ENCODE results near the gene GPN3. TPM values are rescaled to one million over a fixed set of nuclear protein-coding genes. Genes with fewer than 3 reads are reported as not detected.

GPN3 gene
- total and polyA plus RNA-seq, 2 of the 13 experiments (the other 11 are each of a cell fraction or from before 2014, with no cell fraction given) = 28.7 to 29.5 TPM

DNA sequence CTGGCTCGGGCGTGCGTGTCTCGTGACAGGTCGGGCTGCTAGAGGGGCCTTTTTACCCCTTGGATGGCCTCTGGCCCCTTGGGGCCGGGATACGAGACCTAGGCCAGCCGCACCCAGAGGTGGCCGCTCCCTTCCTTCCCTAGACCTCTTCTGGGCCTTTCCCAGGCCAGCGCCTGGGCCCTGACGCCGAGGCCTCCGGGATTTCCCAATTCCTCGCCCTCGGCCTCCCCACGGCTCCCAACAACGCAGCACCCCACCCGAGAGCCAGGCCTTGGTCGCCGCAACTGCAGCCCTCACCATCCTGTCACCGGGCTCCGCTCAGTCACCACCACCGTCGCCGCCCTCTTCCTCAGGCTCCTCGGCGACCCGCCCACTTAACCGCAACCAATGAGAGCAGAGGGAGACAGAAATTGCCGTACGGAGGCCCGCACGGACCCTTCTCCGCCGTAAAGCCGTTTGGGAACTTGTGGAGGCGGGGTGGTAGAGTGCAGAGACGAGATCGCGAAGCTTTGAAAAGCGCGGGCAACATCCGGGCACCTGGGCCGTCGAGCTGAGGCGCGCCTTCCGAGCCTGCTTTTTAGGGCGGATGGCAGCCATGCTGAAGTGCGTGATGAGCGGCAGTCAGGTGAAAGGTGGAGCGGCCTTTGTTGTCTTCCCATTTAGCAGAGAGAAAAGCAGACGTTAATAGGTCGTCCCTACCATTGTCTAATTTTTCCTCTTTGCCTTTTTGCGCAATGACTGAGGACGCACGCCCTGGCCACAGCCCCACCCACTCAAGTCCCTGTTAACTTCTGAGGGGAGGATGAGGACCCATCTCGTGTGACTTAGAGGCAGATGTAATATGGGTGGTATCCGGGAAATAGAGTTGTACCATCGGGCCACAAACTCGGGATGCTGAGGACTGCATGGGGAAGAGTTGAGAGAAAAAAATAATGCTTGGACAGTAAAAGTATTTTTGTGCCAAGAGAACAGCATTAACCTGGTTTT, 34.0 kb upstream of the GPN3 start, which contains the start of the genes RAD9B and VPS29 (continued):
- TF ChIP-seq, protein P1, sequence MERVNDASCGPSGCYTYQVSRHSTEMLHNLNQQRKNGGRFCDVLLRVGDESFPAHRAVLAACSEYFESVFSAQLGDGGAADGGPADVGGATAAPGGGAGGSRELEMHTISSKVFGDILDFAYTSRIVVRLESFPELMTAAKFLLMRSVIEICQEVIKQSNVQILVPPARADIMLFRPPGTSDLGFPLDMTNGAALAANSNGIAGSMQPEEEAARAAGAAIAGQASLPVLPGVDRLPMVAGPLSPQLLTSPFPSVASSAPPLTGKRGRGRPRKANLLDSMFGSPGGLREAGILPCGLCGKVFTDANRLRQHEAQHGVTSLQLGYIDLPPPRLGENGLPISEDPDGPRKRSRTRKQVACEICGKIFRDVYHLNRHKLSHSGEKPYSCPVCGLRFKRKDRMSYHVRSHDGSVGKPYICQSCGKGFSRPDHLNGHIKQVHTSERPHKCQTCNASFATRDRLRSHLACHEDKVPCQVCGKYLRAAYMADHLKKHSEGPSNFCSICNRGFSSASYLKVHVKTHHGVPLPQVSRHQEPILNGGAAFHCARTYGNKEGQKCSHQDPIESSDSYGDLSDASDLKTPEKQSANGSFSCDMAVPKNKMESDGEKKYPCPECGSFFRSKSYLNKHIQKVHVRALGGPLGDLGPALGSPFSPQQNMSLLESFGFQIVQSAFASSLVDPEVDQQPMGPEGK (CRISPR knock-in tag; IDR thresholded peaks at IDR 0.05) = no peak; the same call in 1 of the 2 replicates
- TF ChIP-seq PHF21A (CRISPR knock-in tag; IDR thresholded peaks at IDR 0.05) = peak; percentile 71; the same call in 1 of the 2 replicates
- TF ChIP-seq, protein P2, sequence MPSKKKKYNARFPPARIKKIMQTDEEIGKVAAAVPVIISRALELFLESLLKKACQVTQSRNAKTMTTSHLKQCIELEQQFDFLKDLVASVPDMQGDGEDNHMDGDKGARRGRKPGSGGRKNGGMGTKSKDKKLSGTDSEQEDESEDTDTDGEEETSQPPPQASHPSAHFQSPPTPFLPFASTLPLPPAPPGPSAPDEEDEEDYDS (CRISPR knock-in tag; IDR thresholded peaks at IDR 0.05) = peak; percentile 89
- TF ChIP-seq, protein P3, sequence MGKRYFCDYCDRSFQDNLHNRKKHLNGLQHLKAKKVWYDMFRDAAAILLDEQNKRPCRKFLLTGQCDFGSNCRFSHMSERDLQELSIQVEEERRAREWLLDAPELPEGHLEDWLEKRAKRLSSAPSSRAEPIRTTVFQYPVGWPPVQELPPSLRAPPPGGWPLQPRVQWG (CRISPR knock-in tag; IDR thresholded peaks at IDR 0.05; ENCODE audit: borderline replicate concordance, low read depth) = no peak
- TF ChIP-seq, protein P4, sequence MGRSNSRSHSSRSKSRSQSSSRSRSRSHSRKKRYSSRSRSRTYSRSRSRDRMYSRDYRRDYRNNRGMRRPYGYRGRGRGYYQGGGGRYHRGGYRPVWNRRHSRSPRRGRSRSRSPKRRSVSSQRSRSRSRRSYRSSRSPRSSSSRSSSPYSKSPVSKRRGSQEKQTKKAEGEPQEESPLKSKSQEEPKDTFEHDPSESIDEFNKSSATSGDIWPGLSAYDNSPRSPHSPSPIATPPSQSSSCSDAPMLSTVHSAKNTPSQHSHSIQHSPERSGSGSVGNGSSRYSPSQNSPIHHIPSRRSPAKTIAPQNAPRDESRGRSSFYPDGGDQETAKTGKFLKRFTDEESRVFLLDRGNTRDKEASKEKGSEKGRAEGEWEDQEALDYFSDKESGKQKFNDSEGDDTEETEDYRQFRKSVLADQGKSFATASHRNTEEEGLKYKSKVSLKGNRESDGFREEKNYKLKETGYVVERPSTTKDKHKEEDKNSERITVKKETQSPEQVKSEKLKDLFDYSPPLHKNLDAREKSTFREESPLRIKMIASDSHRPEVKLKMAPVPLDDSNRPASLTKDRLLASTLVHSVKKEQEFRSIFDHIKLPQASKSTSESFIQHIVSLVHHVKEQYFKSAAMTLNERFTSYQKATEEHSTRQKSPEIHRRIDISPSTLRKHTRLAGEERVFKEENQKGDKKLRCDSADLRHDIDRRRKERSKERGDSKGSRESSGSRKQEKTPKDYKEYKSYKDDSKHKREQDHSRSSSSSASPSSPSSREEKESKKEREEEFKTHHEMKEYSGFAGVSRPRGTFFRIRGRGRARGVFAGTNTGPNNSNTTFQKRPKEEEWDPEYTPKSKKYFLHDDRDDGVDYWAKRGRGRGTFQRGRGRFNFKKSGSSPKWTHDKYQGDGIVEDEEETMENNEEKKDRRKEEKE (IDR thresholded peaks at IDR 0.05) = no peak
- TF ChIP-seq SNAI1 (CRISPR knock-in tag; IDR thresholded peaks at IDR 0.05; ENCODE audit: borderline replicate concordance) = peak; percentile 98
- TF ChIP-seq CBX5 (CRISPR knock-in tag; IDR thresholded peaks at IDR 0.05; ENCODE audit: borderline replicate concordance) = peak; percentile 16; the same call in 1 of the 2 replicates
- TF ChIP-seq, protein P5, sequence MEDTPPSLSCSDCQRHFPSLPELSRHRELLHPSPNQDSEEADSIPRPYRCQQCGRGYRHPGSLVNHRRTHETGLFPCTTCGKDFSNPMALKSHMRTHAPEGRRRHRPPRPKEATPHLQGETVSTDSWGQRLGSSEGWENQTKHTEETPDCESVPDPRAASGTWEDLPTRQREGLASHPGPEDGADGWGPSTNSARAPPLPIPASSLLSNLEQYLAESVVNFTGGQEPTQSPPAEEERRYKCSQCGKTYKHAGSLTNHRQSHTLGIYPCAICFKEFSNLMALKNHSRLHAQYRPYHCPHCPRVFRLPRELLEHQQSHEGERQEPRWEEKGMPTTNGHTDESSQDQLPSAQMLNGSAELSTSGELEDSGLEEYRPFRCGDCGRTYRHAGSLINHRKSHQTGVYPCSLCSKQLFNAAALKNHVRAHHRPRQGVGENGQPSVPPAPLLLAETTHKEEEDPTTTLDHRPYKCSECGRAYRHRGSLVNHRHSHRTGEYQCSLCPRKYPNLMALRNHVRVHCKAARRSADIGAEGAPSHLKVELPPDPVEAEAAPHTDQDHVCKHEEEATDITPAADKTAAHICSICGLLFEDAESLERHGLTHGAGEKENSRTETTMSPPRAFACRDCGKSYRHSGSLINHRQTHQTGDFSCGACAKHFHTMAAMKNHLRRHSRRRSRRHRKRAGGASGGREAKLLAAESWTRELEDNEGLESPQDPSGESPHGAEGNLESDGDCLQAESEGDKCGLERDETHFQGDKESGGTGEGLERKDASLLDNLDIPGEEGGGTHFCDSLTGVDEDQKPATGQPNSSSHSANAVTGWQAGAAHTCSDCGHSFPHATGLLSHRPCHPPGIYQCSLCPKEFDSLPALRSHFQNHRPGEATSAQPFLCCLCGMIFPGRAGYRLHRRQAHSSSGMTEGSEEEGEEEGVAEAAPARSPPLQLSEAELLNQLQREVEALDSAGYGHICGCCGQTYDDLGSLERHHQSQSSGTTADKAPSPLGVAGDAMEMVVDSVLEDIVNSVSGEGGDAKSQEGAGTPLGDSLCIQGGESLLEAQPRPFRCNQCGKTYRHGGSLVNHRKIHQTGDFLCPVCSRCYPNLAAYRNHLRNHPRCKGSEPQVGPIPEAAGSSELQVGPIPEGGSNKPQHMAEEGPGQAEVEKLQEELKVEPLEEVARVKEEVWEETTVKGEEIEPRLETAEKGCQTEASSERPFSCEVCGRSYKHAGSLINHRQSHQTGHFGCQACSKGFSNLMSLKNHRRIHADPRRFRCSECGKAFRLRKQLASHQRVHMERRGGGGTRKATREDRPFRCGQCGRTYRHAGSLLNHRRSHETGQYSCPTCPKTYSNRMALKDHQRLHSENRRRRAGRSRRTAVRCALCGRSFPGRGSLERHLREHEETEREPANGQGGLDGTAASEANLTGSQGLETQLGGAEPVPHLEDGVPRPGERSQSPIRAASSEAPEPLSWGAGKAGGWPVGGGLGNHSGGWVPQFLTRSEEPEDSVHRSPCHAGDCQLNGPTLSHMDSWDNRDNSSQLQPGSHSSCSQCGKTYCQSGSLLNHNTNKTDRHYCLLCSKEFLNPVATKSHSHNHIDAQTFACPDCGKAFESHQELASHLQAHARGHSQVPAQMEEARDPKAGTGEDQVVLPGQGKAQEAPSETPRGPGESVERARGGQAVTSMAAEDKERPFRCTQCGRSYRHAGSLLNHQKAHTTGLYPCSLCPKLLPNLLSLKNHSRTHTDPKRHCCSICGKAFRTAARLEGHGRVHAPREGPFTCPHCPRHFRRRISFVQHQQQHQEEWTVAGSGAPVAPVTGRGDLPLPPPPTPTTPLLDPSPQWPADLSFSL (CRISPR knock-in tag; IDR thresholded peaks at IDR 0.05) = no peak
- peak; percentile 51 for TF ChIP-seq HCFC1 (IDR thresholded peaks at IDR 0.05; ENCODE audit: low read depth, low read length)
- peak; percentile 93 for TF ChIP-seq THAP11 (CRISPR knock-in tag; IDR thresholded peaks at IDR 0.05)
- TF ChIP-seq, protein P6, sequence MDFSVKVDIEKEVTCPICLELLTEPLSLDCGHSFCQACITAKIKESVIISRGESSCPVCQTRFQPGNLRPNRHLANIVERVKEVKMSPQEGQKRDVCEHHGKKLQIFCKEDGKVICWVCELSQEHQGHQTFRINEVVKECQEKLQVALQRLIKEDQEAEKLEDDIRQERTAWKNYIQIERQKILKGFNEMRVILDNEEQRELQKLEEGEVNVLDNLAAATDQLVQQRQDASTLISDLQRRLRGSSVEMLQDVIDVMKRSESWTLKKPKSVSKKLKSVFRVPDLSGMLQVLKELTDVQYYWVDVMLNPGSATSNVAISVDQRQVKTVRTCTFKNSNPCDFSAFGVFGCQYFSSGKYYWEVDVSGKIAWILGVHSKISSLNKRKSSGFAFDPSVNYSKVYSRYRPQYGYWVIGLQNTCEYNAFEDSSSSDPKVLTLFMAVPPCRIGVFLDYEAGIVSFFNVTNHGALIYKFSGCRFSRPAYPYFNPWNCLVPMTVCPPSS (IDR thresholded peaks at IDR 0.05) = no peak

Measured in HepG2 (cell line).